ENCODE data around the gene LINC00305. TPM values are rescaled to one million over a fixed set of nuclear protein-coding genes. Genes with fewer than 3 reads are reported as not detected.
A peak's percentile ranks its signal among the peaks of the same experiment; 100 is the strongest.

LINC00305 gene
- total and polyA plus RNA-seq, 2 of the 8 experiments (the other 6 are each of a cell fraction or from before 2014, with no cell fraction given), result not detected

DNA sequence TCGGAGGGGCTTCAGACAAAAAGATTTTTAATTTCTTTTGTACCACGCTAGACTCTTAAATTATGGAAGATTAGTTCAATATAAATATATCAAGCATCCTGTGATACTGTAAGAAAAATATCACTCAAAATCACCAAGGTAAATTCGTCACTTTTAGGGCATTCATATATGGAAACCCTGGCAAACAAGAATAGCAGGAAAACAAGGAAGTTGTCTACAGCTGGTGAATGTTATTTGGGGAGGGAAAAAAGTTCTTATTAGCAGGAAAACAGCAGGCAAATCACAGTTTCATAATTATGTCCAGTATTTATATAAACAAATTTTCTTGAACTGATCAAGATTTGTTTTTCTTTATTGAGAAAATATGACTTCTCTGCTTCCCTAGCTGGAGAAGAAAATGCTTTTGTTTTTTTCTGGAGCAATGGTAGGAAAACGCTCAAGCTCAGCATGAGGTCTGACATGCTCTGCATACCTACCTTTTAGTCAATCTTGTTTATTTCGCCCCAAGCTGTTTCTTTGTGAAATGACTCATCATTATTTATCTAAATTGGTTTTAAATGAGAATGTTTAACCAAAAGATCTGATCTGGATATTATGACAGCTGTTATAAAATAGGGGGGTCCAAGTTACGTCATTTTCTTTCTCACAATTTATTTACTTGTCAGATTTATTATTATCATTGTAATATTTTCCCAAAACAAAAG, 14.7 kb downstream of the LINC00305 start (continued):
- no peak for TF ChIP-seq TCF12 (IDR thresholded peaks at IDR 0.05; ENCODE audit: low read depth, low read length)
- no peak for TF ChIP-seq FOSL1 (IDR thresholded peaks at IDR 0.05; ENCODE audit: insufficient read depth, low read depth, low read length)
- no peak for TF ChIP-seq CBX5 (IDR thresholded peaks at IDR 0.05; ENCODE audit: low read depth, low read length)
- TF ChIP-seq NRF1 (IDR thresholded peaks at IDR 0.05; ENCODE audit: low read depth, low read length), result no peak
- TF ChIP-seq CEBPB (IDR thresholded peaks at IDR 0.05; ENCODE audit: low read depth, low read length), result no peak
- TF ChIP-seq HDAC6 (IDR thresholded peaks at IDR 0.05; ENCODE audit: low read depth, low read length), result no peak
- TF ChIP-seq KDM4A (IDR thresholded peaks at IDR 0.05; ENCODE audit: low read depth, low read length, severe bottlenecking), result no peak
- TF ChIP-seq GABPA (IDR thresholded peaks at IDR 0.05; ENCODE audit: borderline replicate concordance, insufficient read depth, low read length), result no peak
- no peak for TF ChIP-seq CBX8 (IDR thresholded peaks at IDR 0.05; ENCODE audit: borderline replicate concordance, low read depth, low read length)
- TF ChIP-seq SIX5 (IDR thresholded peaks at IDR 0.05; ENCODE audit: low read depth, low read length), result no peak
- no peak for TF ChIP-seq CREB1 (IDR thresholded peaks at IDR 0.05)
- no peak for TF ChIP-seq HDAC2 (IDR thresholded peaks at IDR 0.05; ENCODE audit: borderline replicate concordance in 1 of 2, low read depth in 2 of 2, low read length in 2 of 2)
- TF ChIP-seq, protein P1, sequence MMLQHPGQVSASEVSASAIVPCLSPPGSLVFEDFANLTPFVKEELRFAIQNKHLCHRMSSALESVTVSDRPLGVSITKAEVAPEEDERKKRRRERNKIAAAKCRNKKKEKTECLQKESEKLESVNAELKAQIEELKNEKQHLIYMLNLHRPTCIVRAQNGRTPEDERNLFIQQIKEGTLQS (IDR thresholded peaks at IDR 0.05; ENCODE audit: insufficient read depth, low read depth, low read length), result no peak
- TF ChIP-seq, protein P2, sequence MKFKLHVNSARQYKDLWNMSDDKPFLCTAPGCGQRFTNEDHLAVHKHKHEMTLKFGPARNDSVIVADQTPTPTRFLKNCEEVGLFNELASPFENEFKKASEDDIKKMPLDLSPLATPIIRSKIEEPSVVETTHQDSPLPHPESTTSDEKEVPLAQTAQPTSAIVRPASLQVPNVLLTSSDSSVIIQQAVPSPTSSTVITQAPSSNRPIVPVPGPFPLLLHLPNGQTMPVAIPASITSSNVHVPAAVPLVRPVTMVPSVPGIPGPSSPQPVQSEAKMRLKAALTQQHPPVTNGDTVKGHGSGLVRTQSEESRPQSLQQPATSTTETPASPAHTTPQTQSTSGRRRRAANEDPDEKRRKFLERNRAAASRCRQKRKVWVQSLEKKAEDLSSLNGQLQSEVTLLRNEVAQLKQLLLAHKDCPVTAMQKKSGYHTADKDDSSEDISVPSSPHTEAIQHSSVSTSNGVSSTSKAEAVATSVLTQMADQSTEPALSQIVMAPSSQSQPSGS (IDR thresholded peaks at IDR 0.05; ENCODE audit: low read length), result no peak
- TF ChIP-seq POU5F1 (IDR thresholded peaks at IDR 0.05; ENCODE audit: low read depth, low read length), result no peak
- TF ChIP-seq SAP30 (IDR thresholded peaks at IDR 0.05; ENCODE audit: insufficient read depth, insufficient replicate concordance, low read length), result no peak
- TF ChIP-seq TEAD4 (IDR thresholded peaks at IDR 0.05; ENCODE audit: low read depth, low read length), result peak; percentile 89
- peak; percentile 49 for TF ChIP-seq MAFK (IDR thresholded peaks at IDR 0.05; ENCODE audit: low read depth, low read length)
- TF ChIP-seq JUND (IDR thresholded peaks at IDR 0.05; ENCODE audit: low read length), result peak; percentile 91
- TF ChIP-seq SP2 (IDR thresholded peaks at IDR 0.05; ENCODE audit: low read length), result no peak
- TF ChIP-seq TAF1 (IDR thresholded peaks at IDR 0.05; ENCODE audit: low read depth, low read length), result no peak
- TF ChIP-seq EGR1 (IDR thresholded peaks at IDR 0.05; ENCODE audit: borderline replicate concordance, low read depth, low read length), result no peak
- no peak for TF ChIP-seq RFX5 (IDR thresholded peaks at IDR 0.05; ENCODE audit: borderline replicate concordance, low read depth, low read length)
- no peak for TF ChIP-seq ZNF274 (IDR thresholded peaks at IDR 0.05; ENCODE audit: borderline replicate concordance, extremely low read depth, low read length)
